Left lung (tissue), 10 donors: ENCODE results near the gene NMNAT3. TPM values are rescaled to one million over a fixed set of nuclear protein-coding genes. Genes with fewer than 3 reads are reported as not detected.

Experiments
- ATAC-seq: fragments of 200-7000 bp; cut with Tn5 transposase; one replicate; pipeline ENCODE4 v1.9.1; 2020; ENCODE audit warnings: moderate library complexity
- DNase-seq, 4 donors: peaks; one replicate each; pipeline ENCODE4 v3.0.0-alpha.2; 2013 to 2020
- H3K27ac ChIP-seq, 2 donors: fragments of 200-600 bp; sonication (generic) in 1 of 2; one replicate each; pipeline versions ENCODE4 v1.5.0 to v1.8.0; 2020 to 2021
- H3K27me3 ChIP-seq, 2 donors: fragments of 200-600 bp; sonication (generic) in 1 of 2; one replicate each; pipeline versions ENCODE4 v1.5.0 to v1.8.0; 2020 to 2021
- H3K36me3 ChIP-seq, 2 donors: fragments of 200-600 bp; sonication (generic) in 1 of 2; one replicate each; pipeline versions ENCODE4 v1.5.0 to v1.8.0; 2020 to 2021
- H3K4me1 ChIP-seq, 2 donors: fragments of 200-600 bp; one replicate each; pipeline ENCODE4 v1.8.0; 2021
- H3K4me3 ChIP-seq, 2 donors: fragments of 200-600 bp; sonication (generic) in 1 of 2; one replicate each; pipeline versions ENCODE4 v1.5.0 to v1.8.0; 2020 to 2021; ENCODE audit warnings: mild to moderate bottlenecking in 1 of 2
- H3K9me3 ChIP-seq, 2 donors: fragments of 200-600 bp; sonication (generic) in 1 of 2; one replicate each; pipeline versions ENCODE4 v1.5.0 to v1.8.0; 2020 to 2021
- CTCF ChIP-seq, 2 donors: fragments of 200-600 bp; sonication (generic) in 1 of 2; IDR thresholded peaks; one replicate each; pipeline versions ENCODE4 v1.5.0 to v1.8.0; 2021; ENCODE audit warnings: antibody characterized with exemption in 2 of 2
- intact Hi-C, 2 donors: fragments of 100-400 bp; cut with DNase I; formaldehyde crosslinking; loops; one replicate each; pipeline versions ENCODE4 v1.11.2 to v1.14.2; 2022
- polyA plus RNA-seq, 6 donors: library from polyadenylated mRNA; unstranded; fragments of 120-200 nt; gene quantifications; one replicate each; pipeline ENCODE4 v1.2.1, GENCODE V29; 2013; ENCODE audit not compliant: insufficient read length in 6 of 6
- total RNA-seq, 2 donors: library from RNA; stranded (reverse); fragmentation: NEBNext Ultra II Directional; extraction: Animal tissue kit (Norgen Biotek cat#: 25700); gene quantifications; one replicate each; pipeline ENCODE4 v1.2.1, GENCODE V29; 2021
- donor health status: DM: no; HTN: yes; CAD: no.
- donor health status: DM: no; HTN: no; CAD: no.

NMNAT3 gene
- total and polyA plus RNA-seq, 8 donors, result 3.2 to 8.0 (median 6.0) TPM

- DNase-seq (no peak), ATAC-seq (no peak)
- Histone ChIP-seq H3K9me3 (no peaks in the 10 kb centered on the region), H3K36me3 (no peaks in the 10 kb centered on the region), H3K4me1 (no peaks in the 10 kb centered on the region), H3K4me3 (no peak overlapping the region), H3K27ac (no peak overlapping the region), H3K27me3 (no peaks in the 10 kb centered on the region)
- intact Hi-C loops, result no loop called here
- no peak for TF ChIP-seq CTCF (IDR thresholded peaks at IDR 0.05)
Measured at GRCh38 chr3:139660269-139660668, 17.5 kb downstream of the NMNAT3 start.

DNA sequence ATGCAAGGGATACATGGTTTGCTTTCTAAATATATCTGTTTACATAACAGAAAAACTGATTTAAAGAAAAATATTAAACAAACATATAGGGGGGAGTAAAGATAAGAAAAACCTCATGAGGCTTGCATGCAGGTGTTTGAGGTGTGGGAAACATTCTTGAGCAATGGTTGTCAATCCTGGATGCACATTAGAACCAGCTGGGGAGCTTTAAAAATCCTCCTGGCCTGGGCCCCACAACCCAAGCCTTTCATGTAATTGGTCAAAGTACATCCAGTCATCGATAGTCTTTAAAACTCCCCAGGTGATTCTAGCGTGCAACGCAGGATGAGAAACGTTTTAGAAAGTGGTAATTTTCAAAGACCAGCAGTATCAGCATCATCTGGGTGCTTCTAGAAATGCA, 18.3 kb downstream of the NMNAT3 start:
- H3K9me3 ChIP-seq, result no peaks in the 10 kb centered on the region
- intact Hi-C loops, result no loop called here
- no peaks in the 10 kb centered on the region for H3K36me3 ChIP-seq
- H3K4me1 ChIP-seq, result no peaks in the 10 kb centered on the region
- H3K27ac ChIP-seq, result no peak overlapping the region
- DNase-seq (no peak), ATAC-seq (no peak)
- no peaks in the 10 kb centered on the region for H3K27me3 ChIP-seq
- TF ChIP-seq CTCF (IDR thresholded peaks at IDR 0.05), result no peak
- no peak overlapping the region for H3K4me3 ChIP-seq

DNA sequence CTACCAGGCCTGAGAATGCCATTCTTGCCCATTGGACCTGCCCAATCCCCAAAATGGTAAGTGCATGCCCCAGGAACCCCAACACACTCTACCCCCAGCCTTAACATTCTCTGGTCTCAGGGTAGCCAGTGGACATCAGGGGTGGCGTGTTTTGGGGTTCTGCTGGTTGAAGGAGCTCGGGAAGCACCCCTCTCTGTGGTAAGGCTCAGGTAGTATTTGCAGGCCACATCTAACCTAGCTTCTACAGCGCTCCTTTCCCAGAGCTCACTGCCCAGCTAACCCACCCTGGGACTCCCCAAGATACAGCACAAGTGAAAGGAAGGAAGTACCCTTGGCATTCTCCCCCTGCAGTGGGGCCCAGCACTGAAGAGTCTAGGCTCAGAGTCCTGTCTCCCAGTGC, 19.8 kb downstream of the NMNAT3 start:
- intact Hi-C loops, result no loop called here
- Histone ChIP-seq H3K9me3 (no peaks in the 10 kb centered on the region), H3K36me3 (no peaks in the 10 kb centered on the region), H3K4me3 (no peak overlapping the region), H3K27ac (no peak overlapping the region), H3K27me3 (no peaks in the 10 kb centered on the region), H3K4me1 (no peaks in the 10 kb centered on the region)
- no peak for ATAC-seq
- no peak for TF ChIP-seq CTCF (IDR thresholded peaks at IDR 0.05)
- DNase-seq, result no peak

DNA sequence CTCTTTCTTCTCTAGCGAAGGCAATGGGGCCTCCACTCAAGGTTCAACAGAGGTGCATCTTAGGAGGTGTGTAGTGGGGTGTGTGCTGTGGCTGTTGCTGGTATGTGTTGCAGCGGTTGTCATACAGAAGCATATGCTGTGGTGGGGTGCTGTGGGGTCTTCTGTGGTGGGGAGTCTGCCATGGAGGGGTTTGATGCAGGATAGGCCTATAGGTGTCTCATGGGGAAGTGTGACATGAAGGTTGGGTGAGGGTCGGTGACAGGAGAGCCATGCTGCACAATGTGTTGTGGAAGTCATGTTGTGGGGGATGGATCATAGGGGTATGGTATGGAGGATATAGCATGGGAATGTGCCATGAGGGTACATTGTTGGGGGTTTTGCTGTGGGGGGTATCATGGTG, 20.3 kb downstream of the NMNAT3 start:
- no peaks in the 10 kb centered on the region for H3K9me3 ChIP-seq
- H3K36me3 ChIP-seq, result no peaks in the 10 kb centered on the region
- H3K27ac ChIP-seq, result no peak overlapping the region
- no peak for DNase-seq
- no peaks in the 10 kb centered on the region for H3K27me3 ChIP-seq
- TF ChIP-seq CTCF (IDR thresholded peaks at IDR 0.05), result no peak
- intact Hi-C loops, result no loop called here
- no peaks in the 10 kb centered on the region for H3K4me1 ChIP-seq
- H3K4me3 ChIP-seq, result no peak overlapping the region
- no peak for ATAC-seq

DNA sequence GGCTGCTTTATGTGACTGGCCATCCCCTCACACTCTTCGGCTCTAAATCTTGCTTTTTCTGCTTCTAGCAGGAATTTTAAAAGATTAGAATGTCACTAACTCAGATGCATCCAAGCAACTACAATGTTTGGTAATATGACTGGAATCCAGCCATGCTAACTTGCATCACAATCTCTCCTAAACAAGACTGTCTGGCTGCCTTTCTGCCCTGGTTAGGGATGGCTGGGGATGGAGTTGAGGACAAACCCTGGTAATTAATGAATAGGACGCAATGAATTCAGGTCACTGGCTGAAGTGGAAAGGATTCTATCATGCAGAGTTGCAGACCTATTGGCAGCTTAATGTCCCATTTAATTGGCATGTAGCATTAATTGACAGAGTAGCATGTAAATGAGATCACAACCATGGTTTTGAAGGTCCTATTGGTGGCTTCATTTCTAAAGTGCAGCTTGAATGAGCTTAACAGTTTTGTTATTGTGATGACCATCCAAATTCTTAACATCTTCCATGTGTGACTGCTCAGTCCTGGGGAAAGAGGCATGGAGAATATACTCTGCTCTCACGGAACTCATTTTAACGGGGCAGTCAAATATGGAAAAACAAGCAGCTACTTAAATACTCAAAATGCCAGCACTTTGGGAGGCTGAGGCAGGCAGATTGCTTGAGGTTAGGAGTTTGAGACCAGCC, 21.7 kb downstream of the NMNAT3 start:
- no peaks in the 10 kb centered on the region for H3K36me3 ChIP-seq
- ATAC-seq, result peak; percentile 42
- H3K4me3 ChIP-seq, result no peak overlapping the region
- no peaks in the 10 kb centered on the region for H3K9me3 ChIP-seq
- H3K27ac ChIP-seq, result no peak overlapping the region
- no peaks in the 10 kb centered on the region for H3K4me1 ChIP-seq
- DNase-seq, result peak in 2 of 4 donors; percentile 79 to 85
- H3K27me3 ChIP-seq, result no peaks in the 10 kb centered on the region
- intact Hi-C loops, result no loop called here
- TF ChIP-seq CTCF (IDR thresholded peaks at IDR 0.05), result no peak
